ENCODE measurements around the gene EIF4EBP3. TPM values are rescaled to one million over a fixed set of nuclear protein-coding genes. Genes with fewer than 3 reads are reported as not detected.

EIF4EBP3 gene
- total RNA-seq, 1 experiment from 2014 or later: 8.4 TPM

DNA sequence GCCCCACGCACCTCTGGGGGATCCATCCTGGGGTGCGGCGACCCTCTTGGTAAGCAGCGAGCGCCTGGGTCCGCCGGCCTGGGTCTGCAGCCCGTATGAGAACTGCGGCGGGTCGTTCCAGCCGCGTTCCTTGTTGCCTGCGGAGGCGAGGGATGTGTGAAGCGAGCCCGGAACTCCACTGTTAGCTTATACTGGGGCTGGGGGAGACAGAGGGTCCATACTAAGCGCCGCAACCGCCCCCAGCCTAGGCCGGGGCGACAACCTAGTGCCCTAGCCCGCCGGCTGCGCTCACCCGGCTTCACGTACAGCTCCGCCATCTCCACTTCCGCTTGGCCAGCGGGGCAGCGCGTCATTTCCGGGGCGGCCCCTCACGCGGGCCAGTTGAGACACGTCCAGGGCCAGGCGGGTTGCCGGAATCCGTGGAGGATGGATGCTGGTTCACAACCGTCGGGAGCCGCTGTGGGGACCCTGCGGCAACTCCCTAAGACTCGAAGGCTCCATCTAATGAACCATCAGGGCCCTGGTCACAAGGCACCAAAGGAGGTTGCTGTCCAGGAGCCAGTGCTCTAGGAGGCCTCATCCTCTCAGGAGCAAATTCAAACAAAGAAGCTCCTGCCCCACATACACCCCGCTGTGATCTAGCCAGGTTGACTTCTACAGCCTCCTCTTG is 9.8 kb downstream of the EIF4EBP3 start, which contains the start of gene SRA1 (continued):
- TF ChIP-seq, protein P1, sequence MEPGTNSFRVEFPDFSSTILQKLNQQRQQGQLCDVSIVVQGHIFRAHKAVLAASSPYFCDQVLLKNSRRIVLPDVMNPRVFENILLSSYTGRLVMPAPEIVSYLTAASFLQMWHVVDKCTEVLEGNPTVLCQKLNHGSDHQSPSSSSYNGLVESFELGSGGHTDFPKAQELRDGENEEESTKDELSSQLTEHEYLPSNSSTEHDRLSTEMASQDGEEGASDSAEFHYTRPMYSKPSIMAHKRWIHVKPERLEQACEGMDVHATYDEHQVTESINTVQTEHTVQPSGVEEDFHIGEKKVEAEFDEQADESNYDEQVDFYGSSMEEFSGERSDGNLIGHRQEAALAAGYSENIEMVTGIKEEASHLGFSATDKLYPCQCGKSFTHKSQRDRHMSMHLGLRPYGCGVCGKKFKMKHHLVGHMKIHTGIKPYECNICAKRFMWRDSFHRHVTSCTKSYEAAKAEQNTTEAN (CRISPR knock-in tag; IDR thresholded peaks at IDR 0.05): 0 out of 2 replicates have a peak, but pooled peaks have one; percentile 49
- TF ChIP-seq, protein P2, sequence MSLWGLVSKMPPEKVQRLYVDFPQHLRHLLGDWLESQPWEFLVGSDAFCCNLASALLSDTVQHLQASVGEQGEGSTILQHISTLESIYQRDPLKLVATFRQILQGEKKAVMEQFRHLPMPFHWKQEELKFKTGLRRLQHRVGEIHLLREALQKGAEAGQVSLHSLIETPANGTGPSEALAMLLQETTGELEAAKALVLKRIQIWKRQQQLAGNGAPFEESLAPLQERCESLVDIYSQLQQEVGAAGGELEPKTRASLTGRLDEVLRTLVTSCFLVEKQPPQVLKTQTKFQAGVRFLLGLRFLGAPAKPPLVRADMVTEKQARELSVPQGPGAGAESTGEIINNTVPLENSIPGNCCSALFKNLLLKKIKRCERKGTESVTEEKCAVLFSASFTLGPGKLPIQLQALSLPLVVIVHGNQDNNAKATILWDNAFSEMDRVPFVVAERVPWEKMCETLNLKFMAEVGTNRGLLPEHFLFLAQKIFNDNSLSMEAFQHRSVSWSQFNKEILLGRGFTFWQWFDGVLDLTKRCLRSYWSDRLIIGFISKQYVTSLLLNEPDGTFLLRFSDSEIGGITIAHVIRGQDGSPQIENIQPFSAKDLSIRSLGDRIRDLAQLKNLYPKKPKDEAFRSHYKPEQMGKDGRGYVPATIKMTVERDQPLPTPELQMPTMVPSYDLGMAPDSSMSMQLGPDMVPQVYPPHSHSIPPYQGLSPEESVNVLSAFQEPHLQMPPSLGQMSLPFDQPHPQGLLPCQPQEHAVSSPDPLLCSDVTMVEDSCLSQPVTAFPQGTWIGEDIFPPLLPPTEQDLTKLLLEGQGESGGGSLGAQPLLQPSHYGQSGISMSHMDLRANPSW (CRISPR knock-in tag; conservative IDR thresholded peaks at IDR 0.05; ENCODE audit: low read depth): no peak
- TF ChIP-seq FOXJ3 (CRISPR knock-in tag; IDR thresholded peaks at IDR 0.05; ENCODE audit: borderline replicate concordance): no peak

DNA sequence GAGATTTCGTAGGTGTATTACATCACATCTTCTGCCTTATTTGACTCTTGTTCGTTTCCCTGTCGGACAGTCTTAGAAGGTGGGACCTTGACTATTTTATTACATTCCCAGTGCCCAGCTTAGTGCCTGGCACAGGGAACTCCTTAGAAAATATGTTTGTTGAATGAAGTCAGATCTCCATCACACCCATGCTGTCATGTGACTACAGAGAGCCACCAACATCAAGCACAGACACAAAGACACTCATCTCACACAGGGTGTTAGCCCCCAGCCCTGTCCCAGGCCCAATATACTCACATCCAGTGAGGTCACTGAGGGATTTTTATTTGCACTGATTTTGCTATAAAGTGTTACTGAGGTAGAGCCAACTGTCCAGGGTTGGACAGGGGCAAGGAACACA is 10.5 kb downstream of the EIF4EBP3 start:
- H3K27me3 Mint-ChIP-seq (ENCODE audit: low read depth): peaks cover under 1% of the 10 kb centered on the region; the same call in 1 of the 2 replicates
- DNase-seq (ENCODE audit: low spot score) (no peak), ATAC-seq (no peak)
- peaks cover 16% of the 10 kb centered on the region for H3K36me3 Mint-ChIP-seq
- peak overlapping the region; percentile 88 for H3K27ac Mint-ChIP-seq
- ChIA-PET CTCF (interaction anchor here (1.0 to 2.1 kb wide), 5 partner anchors 10 to 318 kb away, joined by 3 to 16 read pairs (median 4); partner anchors contain the start of gene EIF4EBP3), POLR2A (interaction anchor here (0.6 to 3.8 kb wide), 7 partner anchors 11 to 157 kb away, joined by 3 to 47 read pairs (median 3); partner anchors contain the start of genes ANKHD1, DND1, EIF4EBP3 and IK)
- TF ChIP-seq, protein P3, sequence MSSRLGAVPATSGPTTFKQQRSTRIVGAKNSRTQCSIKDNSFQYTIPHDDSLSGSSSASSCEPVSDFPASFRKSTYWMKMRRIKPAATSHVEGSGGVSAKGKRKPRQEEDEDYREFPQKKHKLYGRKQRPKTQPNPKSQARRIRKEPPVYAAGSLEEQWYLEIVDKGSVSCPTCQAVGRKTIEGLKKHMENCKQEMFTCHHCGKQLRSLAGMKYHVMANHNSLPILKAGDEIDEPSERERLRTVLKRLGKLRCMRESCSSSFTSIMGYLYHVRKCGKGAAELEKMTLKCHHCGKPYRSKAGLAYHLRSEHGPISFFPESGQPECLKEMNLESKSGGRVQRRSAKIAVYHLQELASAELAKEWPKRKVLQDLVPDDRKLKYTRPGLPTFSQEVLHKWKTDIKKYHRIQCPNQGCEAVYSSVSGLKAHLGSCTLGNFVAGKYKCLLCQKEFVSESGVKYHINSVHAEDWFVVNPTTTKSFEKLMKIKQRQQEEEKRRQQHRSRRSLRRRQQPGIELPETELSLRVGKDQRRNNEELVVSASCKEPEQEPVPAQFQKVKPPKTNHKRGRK (CRISPR knock-in tag; IDR thresholded peaks at IDR 0.05; ENCODE audit: borderline replicate concordance): no peak
- TF ChIP-seq OVOL2 (CRISPR knock-in tag; IDR thresholded peaks at IDR 0.05; ENCODE audit: borderline replicate concordance) (no peak), MXD4 (CRISPR knock-in tag; IDR thresholded peaks at IDR 0.05; ENCODE audit: borderline replicate concordance) (no peak), GABPB1 (CRISPR knock-in tag; IDR thresholded peaks at IDR 0.05) (no peak), NFYB (CRISPR knock-in tag; conservative IDR thresholded peaks at IDR 0.05; ENCODE audit: low read depth) (no peak), ESRRA (CRISPR knock-in tag; IDR thresholded peaks at IDR 0.05; ENCODE audit: borderline replicate concordance) (no peak), SOX15 (CRISPR knock-in tag; IDR thresholded peaks at IDR 0.05) (no peak), MYBL2 (CRISPR knock-in tag; IDR thresholded peaks at IDR 0.05) (no peak), IRF2 (CRISPR knock-in tag; IDR thresholded peaks at IDR 0.05; ENCODE audit: borderline replicate concordance, low read depth) (no peak), FOXP1 (CRISPR knock-in tag; IDR thresholded peaks at IDR 0.05; ENCODE audit: borderline replicate concordance) (no peak), JUN (CRISPR knock-in tag; IDR thresholded peaks at IDR 0.05) (no peak)
- TF ChIP-seq, protein P4, sequence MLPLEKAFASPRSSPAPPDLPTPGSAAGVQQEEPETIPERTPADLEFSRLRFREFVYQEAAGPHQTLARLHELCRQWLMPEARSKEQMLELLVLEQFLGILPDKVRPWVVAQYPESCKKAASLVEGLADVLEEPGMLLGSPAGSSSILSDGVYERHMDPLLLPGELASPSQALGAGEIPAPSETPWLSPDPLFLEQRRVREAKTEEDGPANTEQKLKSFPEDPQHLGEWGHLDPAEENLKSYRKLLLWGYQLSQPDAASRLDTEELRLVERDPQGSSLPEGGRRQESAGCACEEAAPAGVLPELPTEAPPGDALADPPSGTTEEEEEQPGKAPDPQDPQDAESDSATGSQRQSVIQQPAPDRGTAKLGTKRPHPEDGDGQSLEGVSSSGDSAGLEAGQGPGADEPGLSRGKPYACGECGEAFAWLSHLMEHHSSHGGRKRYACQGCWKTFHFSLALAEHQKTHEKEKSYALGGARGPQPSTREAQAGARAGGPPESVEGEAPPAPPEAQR (CRISPR knock-in tag; IDR thresholded peaks at IDR 0.05): no peak
- TF ChIP-seq, protein P5, sequence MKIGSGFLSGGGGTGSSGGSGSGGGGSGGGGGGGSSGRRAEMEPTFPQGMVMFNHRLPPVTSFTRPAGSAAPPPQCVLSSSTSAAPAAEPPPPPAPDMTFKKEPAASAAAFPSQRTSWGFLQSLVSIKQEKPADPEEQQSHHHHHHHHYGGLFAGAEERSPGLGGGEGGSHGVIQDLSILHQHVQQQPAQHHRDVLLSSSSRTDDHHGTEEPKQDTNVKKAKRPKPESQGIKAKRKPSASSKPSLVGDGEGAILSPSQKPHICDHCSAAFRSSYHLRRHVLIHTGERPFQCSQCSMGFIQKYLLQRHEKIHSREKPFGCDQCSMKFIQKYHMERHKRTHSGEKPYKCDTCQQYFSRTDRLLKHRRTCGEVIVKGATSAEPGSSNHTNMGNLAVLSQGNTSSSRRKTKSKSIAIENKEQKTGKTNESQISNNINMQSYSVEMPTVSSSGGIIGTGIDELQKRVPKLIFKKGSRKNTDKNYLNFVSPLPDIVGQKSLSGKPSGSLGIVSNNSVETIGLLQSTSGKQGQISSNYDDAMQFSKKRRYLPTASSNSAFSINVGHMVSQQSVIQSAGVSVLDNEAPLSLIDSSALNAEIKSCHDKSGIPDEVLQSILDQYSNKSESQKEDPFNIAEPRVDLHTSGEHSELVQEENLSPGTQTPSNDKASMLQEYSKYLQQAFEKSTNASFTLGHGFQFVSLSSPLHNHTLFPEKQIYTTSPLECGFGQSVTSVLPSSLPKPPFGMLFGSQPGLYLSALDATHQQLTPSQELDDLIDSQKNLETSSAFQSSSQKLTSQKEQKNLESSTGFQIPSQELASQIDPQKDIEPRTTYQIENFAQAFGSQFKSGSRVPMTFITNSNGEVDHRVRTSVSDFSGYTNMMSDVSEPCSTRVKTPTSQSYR (CRISPR knock-in tag; IDR thresholded peaks at IDR 0.05): no peak
- TF ChIP-seq, protein P6, sequence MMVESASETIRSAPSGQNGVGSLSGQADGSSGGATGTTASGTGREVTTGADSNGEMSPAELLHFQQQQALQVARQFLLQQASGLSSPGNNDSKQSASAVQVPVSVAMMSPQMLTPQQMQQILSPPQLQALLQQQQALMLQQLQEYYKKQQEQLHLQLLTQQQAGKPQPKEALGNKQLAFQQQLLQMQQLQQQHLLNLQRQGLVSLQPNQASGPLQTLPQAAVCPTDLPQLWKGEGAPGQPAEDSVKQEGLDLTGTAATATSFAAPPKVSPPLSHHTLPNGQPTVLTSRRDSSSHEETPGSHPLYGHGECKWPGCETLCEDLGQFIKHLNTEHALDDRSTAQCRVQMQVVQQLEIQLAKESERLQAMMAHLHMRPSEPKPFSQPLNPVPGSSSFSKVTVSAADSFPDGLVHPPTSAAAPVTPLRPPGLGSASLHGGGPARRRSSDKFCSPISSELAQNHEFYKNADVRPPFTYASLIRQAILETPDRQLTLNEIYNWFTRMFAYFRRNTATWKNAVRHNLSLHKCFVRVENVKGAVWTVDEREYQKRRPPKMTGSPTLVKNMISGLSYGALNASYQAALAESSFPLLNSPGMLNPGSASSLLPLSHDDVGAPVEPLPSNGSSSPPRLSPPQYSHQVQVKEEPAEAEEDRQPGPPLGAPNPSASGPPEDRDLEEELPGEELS (CRISPR knock-in tag; IDR thresholded peaks at IDR 0.05): no peak
- TF ChIP-seq, protein P7, sequence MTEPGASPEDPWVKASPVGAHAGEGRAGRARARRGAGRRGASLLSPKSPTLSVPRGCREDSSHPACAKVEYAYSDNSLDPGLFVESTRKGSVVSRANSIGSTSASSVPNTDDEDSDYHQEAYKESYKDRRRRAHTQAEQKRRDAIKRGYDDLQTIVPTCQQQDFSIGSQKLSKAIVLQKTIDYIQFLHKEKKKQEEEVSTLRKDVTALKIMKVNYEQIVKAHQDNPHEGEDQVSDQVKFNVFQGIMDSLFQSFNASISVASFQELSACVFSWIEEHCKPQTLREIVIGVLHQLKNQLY (CRISPR knock-in tag; IDR thresholded peaks at IDR 0.05): no peak
- TF ChIP-seq, protein P8, sequence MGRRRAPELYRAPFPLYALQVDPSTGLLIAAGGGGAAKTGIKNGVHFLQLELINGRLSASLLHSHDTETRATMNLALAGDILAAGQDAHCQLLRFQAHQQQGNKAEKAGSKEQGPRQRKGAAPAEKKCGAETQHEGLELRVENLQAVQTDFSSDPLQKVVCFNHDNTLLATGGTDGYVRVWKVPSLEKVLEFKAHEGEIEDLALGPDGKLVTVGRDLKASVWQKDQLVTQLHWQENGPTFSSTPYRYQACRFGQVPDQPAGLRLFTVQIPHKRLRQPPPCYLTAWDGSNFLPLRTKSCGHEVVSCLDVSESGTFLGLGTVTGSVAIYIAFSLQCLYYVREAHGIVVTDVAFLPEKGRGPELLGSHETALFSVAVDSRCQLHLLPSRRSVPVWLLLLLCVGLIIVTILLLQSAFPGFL (CRISPR knock-in tag; IDR thresholded peaks at IDR 0.05; ENCODE audit: borderline replicate concordance): no peak
- no peaks in the 10 kb centered on the region for H3K9me3 Mint-ChIP-seq
- H3K4me1 Mint-ChIP-seq: peaks cover 24% of the 10 kb centered on the region
- peak overlapping the region; percentile 87 for H3K4me3 Mint-ChIP-seq
